ENCODE measurements around the gene PRDM2. TPM values are rescaled to one million over a fixed set of nuclear protein-coding genes. Genes with fewer than 3 reads are reported as not detected.

The PRDM2 gene
- total RNA-seq, 1 donor: 13.5 TPM

DNA sequence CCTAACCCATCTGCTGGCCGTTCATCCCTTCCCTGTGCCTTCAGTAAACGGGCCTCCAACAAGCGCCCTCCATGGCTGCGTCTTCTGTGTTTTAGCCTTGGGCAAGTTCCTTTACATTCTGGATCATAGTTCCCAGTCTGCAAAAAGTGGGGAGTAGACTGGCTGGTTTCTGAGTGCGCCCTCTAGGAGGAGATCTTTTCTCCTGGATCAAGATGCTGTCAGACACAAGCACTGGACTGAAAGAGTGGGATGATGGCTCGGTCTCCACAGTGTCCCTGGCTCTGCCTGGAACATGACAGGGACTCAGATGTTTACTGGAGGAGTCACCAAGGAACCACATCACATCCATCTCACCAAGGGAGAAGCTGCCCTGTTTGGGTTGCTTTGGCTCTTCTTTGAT lies 88.8 kb downstream of the PRDM2 start:
- no peak for DNase-seq (ENCODE audit: low read depth in 2 of 3, low spot score in 2 of 3)

DNA sequence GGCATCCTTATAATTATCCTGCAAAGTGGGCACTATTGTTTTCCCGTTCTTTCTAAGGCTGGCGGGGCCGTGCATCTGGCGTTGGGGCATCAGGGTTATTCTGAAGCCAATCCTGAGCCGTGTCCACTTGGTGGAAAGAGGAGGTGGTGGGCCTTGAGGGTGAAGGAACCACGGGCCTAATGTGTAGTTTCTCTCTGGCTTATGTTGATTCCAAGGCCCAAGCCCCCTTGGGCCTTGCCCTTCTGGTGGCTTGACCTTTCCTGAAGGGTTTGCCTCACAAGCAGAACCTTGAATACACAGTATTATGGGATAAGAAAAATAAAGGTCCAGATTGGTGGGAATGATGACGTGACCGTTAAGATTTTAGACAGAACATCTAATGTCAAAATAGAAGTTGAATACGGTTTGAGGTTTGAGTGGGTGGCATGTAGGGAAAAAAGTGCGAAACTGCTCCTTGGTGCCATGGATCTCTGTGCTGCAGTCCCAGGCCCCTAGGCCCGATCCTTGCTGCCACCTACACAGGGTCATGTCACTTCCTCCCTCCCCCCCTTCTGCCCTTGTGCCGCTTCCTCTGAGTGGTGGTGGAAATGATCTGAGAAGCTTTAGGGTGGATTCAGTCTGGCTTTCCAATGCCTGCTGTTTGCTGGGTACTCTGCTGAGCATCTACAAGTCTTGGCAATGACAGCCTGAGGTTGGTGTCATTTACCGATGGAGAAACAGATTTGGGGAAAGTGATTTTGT lies 90.5 kb downstream of the PRDM2 start:
- DNase-seq (ENCODE audit: low read depth in 2 of 3, low spot score in 2 of 3): no peak

GRCh38 chr1:13792419-13792818 lies 92.4 kb downstream of the PRDM2 start:
- no peak for DNase-seq (ENCODE audit: low read depth in 2 of 3, low spot score in 2 of 3)

DNA sequence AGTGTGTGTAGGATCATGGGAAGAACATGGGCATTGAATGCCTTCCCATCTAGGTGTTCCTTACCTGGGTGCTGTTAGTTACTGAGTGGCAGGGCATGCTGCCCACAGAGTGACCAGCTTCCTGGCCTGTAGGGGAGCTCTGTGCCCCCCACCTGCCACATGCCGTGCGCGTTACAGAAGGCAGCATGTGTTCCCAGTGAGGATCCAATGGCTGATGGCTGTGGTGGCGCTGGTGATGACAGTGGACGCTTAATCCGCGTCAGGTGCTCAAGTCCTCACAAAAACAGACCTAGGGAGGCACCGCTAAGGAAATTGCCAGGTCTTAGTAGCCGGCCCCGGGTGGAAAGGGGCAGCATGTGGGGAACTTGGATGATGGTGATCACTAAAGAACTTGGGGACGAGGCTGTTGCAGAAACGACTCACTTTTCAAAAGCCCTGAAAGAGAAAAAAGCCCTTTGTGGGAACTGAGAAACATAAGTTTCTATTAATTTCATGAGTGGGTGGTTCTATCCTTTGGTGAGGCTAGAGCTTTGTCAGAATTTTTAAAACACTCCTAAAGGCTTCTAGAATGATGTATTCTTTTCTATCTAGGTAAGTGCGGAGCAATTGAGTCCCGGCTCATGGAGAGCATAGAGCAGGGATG lies 93.2 kb downstream of the PRDM2 start:
- no peak for DNase-seq (ENCODE audit: low read depth in 2 of 3, low spot score in 2 of 3)

GRCh38 chr1:13794231-13795187 lies 94.5 kb downstream of the PRDM2 start:
- DNase-seq (ENCODE audit: low read depth in 2 of 3, low spot score in 2 of 3): no peak

DNA sequence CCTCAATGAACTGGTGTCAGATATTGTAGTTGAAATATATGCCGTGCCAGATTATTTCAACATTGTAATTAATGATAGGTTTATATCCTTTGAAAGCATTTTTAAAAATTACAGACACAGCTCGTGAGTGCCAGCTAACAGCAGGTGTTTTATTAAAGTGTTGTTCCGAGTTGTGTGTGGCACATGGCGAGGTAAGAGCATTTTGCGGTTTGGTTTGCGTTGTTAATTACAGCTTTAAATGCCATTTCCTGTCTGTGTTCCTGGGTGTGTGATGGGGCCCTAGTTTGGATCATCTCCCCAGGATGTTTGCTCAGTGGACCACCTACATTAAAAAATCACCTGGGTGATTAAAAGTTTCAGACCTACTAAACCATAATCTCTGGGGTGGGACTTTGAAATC lies 97.4 kb downstream of the PRDM2 start:
- no peak for DNase-seq (ENCODE audit: low read depth in 2 of 3, low spot score in 2 of 3)

- DNase-seq (ENCODE audit: low read depth in 2 of 3, low spot score in 2 of 3): no peak
Measured at GRCh38 chr1:13798120-13798519, 98.1 kb downstream of the PRDM2 start.

DNA sequence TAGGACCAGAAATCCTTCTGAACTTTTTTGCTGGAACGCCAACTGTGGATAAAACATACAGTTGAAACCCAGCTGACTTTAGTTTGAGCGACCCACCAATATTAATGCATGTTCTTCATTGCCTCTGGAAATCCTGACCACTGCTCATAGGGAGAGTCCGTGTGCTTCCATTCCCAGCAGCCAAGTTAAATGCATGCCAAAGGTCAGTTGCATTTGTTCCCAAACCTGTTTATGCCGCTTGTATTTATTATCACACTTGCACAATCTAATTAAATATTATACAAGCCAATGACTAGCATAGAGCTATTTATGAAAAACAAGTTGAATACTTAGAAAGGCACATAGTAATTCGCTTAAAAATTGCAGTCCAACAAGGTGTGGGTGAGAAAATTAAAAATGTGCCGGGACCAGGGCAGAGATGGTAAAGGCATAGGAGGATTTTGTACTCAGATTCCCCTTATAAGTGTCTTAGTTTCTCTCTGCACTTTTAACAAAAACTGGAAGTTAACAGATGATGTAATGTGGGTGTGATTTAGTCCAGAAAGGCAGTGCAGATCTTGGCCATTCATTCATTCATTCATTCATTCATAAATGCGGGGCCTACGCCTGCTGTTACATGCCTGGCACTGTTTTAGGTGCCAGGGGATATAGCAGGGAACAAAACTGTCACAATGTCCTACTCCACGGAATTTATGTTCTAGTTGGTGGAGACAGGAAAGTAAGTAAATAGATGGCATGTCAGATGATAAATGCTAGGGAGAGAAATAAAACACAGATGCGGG lies 99.7 kb downstream of the PRDM2 start:
- DNase-seq (ENCODE audit: low read depth in 2 of 3, low spot score in 2 of 3): no peak

- DNase-seq (ENCODE audit: low read depth in 2 of 3, low spot score in 2 of 3): no peak
Measured at GRCh38 chr1:13801232-13801631, 101.2 kb downstream of the PRDM2 start.

GRCh38 chr1:13801655-13802486 lies 101.9 kb downstream of the PRDM2 start:
- DNase-seq (ENCODE audit: low read depth in 2 of 3, low spot score in 2 of 3): no peak

GRCh38 chr1:13802782-13803545 lies 103.0 kb downstream of the PRDM2 start:
- DNase-seq (ENCODE audit: low read depth in 2 of 3, low spot score in 2 of 3): no peak

DNA sequence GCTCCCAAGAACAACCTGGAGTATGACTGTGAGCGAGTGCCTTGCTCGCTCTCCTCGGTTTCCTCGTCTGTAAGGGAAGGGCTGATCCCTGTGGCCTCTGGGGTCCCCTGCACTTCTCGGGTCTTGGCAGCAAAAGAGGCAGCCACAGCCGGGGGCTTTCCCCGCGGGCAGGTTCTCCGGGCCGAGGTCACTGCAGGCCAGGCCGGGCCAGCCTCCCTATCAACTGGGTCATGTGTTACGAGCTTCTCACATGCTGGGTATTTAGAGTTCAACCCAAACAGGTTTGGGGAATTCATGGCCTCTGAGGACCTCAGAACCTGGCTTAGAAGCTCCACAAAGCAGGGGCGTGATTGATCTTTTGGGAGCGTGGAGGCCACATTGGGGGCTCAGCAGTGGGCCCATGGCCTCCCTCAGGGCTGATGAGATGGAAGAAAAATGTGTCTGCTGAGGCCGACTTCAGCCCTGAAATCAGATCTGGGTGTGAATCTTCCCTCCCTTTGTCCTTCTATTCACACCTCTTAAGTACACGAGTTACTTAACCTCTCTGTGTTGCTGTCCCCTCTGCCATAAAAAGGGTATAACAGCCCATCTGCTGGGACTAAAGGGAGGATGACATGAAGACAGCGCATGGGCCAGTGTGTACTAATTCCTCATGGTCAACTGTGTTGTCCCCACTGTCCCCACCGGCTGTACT lies 103.7 kb downstream of the PRDM2 start:
- no peak for DNase-seq (ENCODE audit: low read depth in 2 of 3, low spot score in 2 of 3)

DNA sequence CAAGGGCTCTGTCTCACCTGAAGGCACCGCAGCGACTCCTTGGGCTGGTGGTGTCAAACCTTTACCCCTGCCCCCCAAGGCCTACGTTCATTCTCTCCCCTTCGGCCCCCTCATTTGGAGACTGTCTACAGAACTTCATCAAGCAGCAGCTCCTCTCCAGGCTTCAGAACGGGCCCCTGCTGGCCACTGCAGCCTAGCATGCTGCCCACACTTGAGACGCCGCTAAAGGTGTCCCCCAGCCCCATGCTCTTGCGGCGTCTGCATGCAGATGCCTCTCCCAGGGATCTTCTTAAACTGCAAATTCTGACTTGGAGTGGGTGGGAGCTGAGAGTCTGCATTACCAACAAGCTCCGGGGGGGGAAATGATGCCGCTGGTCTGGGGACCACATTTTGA lies 104.2 kb downstream of the PRDM2 start:
- no peak for DNase-seq (ENCODE audit: low read depth in 2 of 3, low spot score in 2 of 3)

DNA sequence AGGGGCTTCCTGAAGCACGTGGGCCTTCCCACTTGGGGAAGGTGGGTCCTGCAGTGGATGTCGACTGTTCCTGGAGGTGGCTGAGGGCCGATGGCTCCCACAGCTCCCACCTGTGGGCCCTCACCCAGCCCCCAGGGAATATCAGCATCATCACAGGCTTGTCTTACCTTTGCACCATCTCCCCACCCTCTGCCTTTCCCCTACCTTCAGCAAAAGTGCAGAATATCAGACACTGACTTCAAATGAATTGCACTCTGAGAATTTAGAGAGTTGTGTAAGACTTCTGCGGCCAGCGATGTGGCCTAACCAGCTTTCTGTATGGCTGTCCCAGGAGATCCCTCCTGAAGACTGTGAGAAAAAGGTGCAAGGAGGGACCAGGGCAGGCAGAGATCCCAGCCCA lies 105.4 kb downstream of the PRDM2 start:
- DNase-seq (ENCODE audit: low read depth in 2 of 3, low spot score in 2 of 3): no peak

- DNase-seq (ENCODE audit: low read depth in 2 of 3, low spot score in 2 of 3): no peak
Measured at GRCh38 chr1:13806108-13806507, 106.1 kb downstream of the PRDM2 start.

GRCh38 chr1:13807209-13807608 lies 107.2 kb downstream of the PRDM2 start:
- DNase-seq (ENCODE audit: low read depth in 2 of 3, low spot score in 2 of 3): no peak

- DNase-seq (ENCODE audit: low read depth in 2 of 3, low spot score in 2 of 3): no peak
Measured at GRCh38 chr1:13808729-13809131, 108.7 kb downstream of the PRDM2 start.

DNA sequence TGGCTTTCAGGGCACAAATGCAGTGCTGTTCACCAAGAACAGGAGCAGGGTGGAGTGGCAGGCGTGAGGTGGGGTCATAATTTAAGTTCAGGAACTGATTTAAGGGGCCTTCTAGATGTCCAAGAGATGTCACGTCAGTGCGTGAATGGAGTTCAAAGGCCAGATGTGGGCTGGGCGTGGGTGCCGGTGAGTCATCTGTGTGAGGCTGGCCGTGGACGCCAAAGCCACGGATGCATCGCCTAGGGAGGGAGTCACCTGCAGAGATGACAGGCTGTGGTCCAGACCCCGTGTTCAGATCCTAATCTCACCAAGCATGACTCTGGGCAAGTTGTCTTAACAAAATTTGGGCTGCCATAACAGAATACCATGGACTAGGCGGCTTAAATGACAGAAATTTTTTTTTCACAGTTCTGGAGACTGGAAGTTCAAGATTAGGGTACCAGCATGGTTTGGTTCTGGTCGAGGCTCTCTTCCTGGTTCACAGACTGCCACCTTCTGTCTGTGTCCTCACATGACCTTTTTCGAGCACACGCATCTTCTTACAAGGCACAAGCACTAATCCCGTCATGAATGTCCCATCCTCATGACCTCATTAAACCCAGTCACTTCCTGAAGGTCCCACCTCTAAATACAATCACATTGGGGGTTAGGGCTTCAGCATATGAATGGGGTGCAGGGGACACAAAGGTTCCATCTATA lies 109.6 kb downstream of the PRDM2 start:
- no peak for DNase-seq (ENCODE audit: low read depth in 2 of 3, low spot score in 2 of 3)
